HCT116 (cell line): ENCODE data around the gene NIFK.

Source experiments
- EGR1 ChIP-seq: IDR thresholded peaks from 2 replicates; pipeline ENCODE4 v1.6.1; 2012; ENCODE audit warnings: low read depth
- EZH2 ChIP-seq: fragments of 200-600 bp; sonication (generic); IDR thresholded peaks from 2 replicates; pipeline ENCODE4 v1.6.1; 2017; ENCODE audit warnings: antibody characterized with exemption, mixed run types
- TF ChIP-seq, protein P1 (sequence below): IDR thresholded peaks from 2 replicates; pipeline ENCODE4 v1.6.1; 2012; ENCODE audit warnings: low read depth
- TF ChIP-seq, protein P2 (sequence below), 3 experiments: fragments of 200-600 bp in 1 of 3; sonication (generic) in 1 of 3; IDR thresholded peaks in 2 of 3; conservative IDR thresholded peaks in 1 of 3; 2 replicates each; pipeline ENCODE4 v1.5.1; 2012 to 2017; ENCODE audit warnings: low read depth in 2 of 3, low read length in 2 of 3, antibody characterized with exemption in 1 of 3, borderline replicate concordance in 1 of 3, control low read depth in 1 of 3, mild to moderate bottlenecking in 1 of 3, mixed read lengths in 1 of 3, mixed run types in 1 of 3, moderate library complexity in 1 of 3; ENCODE audit not compliant: insufficient read depth in 1 of 3
- TF ChIP-seq, protein P3 (sequence below): IDR thresholded peaks from 2 replicates; pipeline ENCODE4 v1.6.1; 2011; ENCODE audit warnings: mild to moderate bottlenecking, low read length, moderate library complexity; ENCODE audit not compliant: insufficient replicate concordance; ENCODE audit errors: extremely low read depth

DNA sequence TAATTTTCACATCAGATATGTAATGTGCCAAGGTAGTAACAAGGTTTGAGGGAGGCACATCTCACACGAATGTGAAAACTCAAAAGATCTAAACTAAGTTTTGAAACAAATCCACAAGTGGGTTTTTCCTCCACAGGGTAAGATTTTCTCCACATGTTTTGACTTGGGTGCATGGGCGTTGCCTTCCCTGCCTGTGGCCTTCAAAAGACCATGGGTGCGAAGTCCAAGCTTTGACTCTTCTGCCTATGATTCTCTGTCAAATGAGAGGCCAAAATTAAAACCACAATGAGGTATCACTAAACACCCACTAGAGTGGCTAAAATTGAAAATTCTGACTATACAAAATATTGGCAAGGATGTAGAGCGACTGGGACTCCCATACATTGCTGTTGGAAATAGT lies 30.7 kb downstream of the NIFK start:
- TF ChIP-seq, protein P1, sequence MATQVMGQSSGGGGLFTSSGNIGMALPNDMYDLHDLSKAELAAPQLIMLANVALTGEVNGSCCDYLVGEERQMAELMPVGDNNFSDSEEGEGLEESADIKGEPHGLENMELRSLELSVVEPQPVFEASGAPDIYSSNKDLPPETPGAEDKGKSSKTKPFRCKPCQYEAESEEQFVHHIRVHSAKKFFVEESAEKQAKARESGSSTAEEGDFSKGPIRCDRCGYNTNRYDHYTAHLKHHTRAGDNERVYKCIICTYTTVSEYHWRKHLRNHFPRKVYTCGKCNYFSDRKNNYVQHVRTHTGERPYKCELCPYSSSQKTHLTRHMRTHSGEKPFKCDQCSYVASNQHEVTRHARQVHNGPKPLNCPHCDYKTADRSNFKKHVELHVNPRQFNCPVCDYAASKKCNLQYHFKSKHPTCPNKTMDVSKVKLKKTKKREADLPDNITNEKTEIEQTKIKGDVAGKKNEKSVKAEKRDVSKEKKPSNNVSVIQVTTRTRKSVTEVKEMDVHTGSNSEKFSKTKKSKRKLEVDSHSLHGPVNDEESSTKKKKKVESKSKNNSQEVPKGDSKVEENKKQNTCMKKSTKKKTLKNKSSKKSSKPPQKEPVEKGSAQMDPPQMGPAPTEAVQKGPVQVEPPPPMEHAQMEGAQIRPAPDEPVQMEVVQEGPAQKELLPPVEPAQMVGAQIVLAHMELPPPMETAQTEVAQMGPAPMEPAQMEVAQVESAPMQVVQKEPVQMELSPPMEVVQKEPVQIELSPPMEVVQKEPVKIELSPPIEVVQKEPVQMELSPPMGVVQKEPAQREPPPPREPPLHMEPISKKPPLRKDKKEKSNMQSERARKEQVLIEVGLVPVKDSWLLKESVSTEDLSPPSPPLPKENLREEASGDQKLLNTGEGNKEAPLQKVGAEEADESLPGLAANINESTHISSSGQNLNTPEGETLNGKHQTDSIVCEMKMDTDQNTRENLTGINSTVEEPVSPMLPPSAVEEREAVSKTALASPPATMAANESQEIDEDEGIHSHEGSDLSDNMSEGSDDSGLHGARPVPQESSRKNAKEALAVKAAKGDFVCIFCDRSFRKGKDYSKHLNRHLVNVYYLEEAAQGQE = no peak
- TF ChIP-seq, protein P2, sequence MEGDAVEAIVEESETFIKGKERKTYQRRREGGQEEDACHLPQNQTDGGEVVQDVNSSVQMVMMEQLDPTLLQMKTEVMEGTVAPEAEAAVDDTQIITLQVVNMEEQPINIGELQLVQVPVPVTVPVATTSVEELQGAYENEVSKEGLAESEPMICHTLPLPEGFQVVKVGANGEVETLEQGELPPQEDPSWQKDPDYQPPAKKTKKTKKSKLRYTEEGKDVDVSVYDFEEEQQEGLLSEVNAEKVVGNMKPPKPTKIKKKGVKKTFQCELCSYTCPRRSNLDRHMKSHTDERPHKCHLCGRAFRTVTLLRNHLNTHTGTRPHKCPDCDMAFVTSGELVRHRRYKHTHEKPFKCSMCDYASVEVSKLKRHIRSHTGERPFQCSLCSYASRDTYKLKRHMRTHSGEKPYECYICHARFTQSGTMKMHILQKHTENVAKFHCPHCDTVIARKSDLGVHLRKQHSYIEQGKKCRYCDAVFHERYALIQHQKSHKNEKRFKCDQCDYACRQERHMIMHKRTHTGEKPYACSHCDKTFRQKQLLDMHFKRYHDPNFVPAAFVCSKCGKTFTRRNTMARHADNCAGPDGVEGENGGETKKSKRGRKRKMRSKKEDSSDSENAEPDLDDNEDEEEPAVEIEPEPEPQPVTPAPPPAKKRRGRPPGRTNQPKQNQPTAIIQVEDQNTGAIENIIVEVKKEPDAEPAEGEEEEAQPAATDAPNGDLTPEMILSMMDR (IDR thresholded peaks at IDR 0.05 in 2 of 3, conservative IDR thresholded peaks at IDR 0.05 in 1 of 3; ENCODE audit: borderline replicate concordance in 1 of 3, insufficient read depth in 1 of 3, low read depth in 2 of 3, low read length in 2 of 3) = no peak
- TF ChIP-seq EGR1 (no peak), EZH2 (no peak)
- TF ChIP-seq, protein P3, sequence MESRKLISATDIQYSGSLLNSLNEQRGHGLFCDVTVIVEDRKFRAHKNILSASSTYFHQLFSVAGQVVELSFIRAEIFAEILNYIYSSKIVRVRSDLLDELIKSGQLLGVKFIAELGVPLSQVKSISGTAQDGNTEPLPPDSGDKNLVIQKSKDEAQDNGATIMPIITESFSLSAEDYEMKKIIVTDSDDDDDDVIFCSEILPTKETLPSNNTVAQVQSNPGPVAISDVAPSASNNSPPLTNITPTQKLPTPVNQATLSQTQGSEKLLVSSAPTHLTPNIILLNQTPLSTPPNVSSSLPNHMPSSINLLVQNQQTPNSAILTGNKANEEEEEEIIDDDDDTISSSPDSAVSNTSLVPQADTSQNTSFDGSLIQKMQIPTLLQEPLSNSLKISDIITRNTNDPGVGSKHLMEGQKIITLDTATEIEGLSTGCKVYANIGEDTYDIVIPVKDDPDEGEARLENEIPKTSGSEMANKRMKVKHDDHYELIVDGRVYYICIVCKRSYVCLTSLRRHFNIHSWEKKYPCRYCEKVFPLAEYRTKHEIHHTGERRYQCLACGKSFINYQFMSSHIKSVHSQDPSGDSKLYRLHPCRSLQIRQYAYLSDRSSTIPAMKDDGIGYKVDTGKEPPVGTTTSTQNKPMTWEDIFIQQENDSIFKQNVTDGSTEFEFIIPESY = no peak
